ENCODE measurements around the gene PCNT. TPM values are rescaled to one million over a fixed set of nuclear protein-coding genes. Genes with fewer than 3 reads are reported as not detected.

Gene PCNT
- total RNA-seq, 1 experiment from 2014 or later = 38.4 TPM

- Mint-ChIP-seq H3K4me1 (ENCODE audit: low read depth, unreplicated experiment) (no peaks in the 10 kb centered on the region), H3K27ac (ENCODE audit: unreplicated experiment) (no peak overlapping the region), H3K9me3 (ENCODE audit: unreplicated experiment) (no peaks in the 10 kb centered on the region), H3K36me3 (ENCODE audit: insufficient read depth, unreplicated experiment) (peaks cover 13% of the 10 kb centered on the region), H3K4me3 (ENCODE audit: unreplicated experiment) (no peak overlapping the region), H3K27me3 (ENCODE audit: insufficient read depth, unreplicated experiment) (no peaks in the 10 kb centered on the region)
- ChIA-PET CTCF (interaction anchor here (0.5 kb wide), 1 partner anchor 41 kb away, joined by 5 read pairs; no protein-coding TSS in a partner anchor), POLR2A (no interaction called here)
- Histone ChIP-seq H3K4me3 (ENCODE audit: low read depth, low read length) (no peak overlapping the region), H3K9me3 (no peaks in the 10 kb centered on the region), H3K4me1 (no peaks in the 10 kb centered on the region), H3K27me3 (replicated peaks; ENCODE audit: control insufficient read depth, insufficient read depth, low read length) (no peaks in the 10 kb centered on the region), H3K36me3 (ENCODE audit: control insufficient read depth, insufficient read depth, low read length) (no peaks in the 10 kb centered on the region)
- intact Hi-C loops (cut with micrococcal nuclease; ENCODE audit: unreplicated experiment) = no loop called here
- no peak for DNase-seq
- no TSS peak for BruUV-seq (replicated peaks)
- TF ChIP-seq CTCF (IDR thresholded peaks at IDR 0.05; ENCODE audit: insufficient read depth in 1 of 2, low read depth in 1 of 2, low read length in 1 of 2, severe bottlenecking in 1 of 2, unreplicated experiment in 1 of 2) = no peak
Observed at GRCh38 chr21:46483300-46484295, 159.6 kb downstream of the PCNT start.

GRCh38 chr21:46486481-46487126 lies 162.6 kb downstream of the PCNT start:
- H3K36me3 ChIP-seq (ENCODE audit: control insufficient read depth, insufficient read depth, low read length) = no peaks in the 10 kb centered on the region
- intact Hi-C loops (cut with micrococcal nuclease; ENCODE audit: unreplicated experiment) = no loop called here
- Mint-ChIP-seq H3K27me3 (ENCODE audit: insufficient read depth, unreplicated experiment) (no peaks in the 10 kb centered on the region), H3K36me3 (ENCODE audit: insufficient read depth, unreplicated experiment) (peaks cover 10% of the 10 kb centered on the region), H3K9me3 (ENCODE audit: unreplicated experiment) (no peaks in the 10 kb centered on the region), H3K4me3 (ENCODE audit: unreplicated experiment) (no peak overlapping the region), H3K4me1 (ENCODE audit: low read depth, unreplicated experiment) (no peaks in the 10 kb centered on the region), H3K27ac (ENCODE audit: unreplicated experiment) (no peak overlapping the region)
- no peaks in the 10 kb centered on the region for H3K4me1 ChIP-seq
- ChIA-PET POLR2A (no interaction called here), CTCF (interaction anchor here (0.6 kb wide), 1 partner anchor 11 kb away, joined by 4 read pairs; no protein-coding TSS in a partner anchor)
- H3K27me3 ChIP-seq (replicated peaks; ENCODE audit: control insufficient read depth, insufficient read depth, low read length) = no peaks in the 10 kb centered on the region
- H3K4me3 ChIP-seq (ENCODE audit: low read depth, low read length) = no peak overlapping the region
- no peak for DNase-seq
- H3K9me3 ChIP-seq = no peaks in the 10 kb centered on the region
- TF ChIP-seq CTCF (IDR thresholded peaks at IDR 0.05; ENCODE audit: insufficient read depth in 1 of 2, low read depth in 1 of 2, low read length in 1 of 2, severe bottlenecking in 1 of 2, unreplicated experiment in 1 of 2) = no peak
- BruUV-seq (replicated peaks) = no TSS peak

- CTCF ChIA-PET = no interaction called here
- intact Hi-C loops (cut with micrococcal nuclease; ENCODE audit: unreplicated experiment) = no loop called here
- H3K4me3 Mint-ChIP-seq (ENCODE audit: unreplicated experiment) = no peak overlapping the region
- H3K27ac Mint-ChIP-seq (ENCODE audit: unreplicated experiment) = no peak overlapping the region
- peaks cover 23% of the 10 kb centered on the region for H3K36me3 Mint-ChIP-seq (ENCODE audit: insufficient read depth, unreplicated experiment)
- no peak for TF ChIP-seq CTCF (IDR thresholded peaks at IDR 0.05; ENCODE audit: insufficient read depth in 1 of 2, low read depth in 1 of 2, low read length in 1 of 2, severe bottlenecking in 1 of 2, unreplicated experiment in 1 of 2)
- no peaks in the 10 kb centered on the region for H3K9me3 Mint-ChIP-seq (ENCODE audit: unreplicated experiment)
- Histone ChIP-seq H3K4me3 (ENCODE audit: low read depth, low read length) (no peak overlapping the region), H3K9me3 (no peaks in the 10 kb centered on the region), H3K4me1 (no peaks in the 10 kb centered on the region), H3K36me3 (ENCODE audit: control insufficient read depth, insufficient read depth, low read length) (no peaks in the 10 kb centered on the region; the same call in 1 of the 2 replicates), H3K27me3 (replicated peaks; ENCODE audit: control insufficient read depth, insufficient read depth, low read length) (no peaks in the 10 kb centered on the region)
- DNase-seq = no peak
- no peaks in the 10 kb centered on the region for H3K4me1 Mint-ChIP-seq (ENCODE audit: low read depth, unreplicated experiment)
- no TSS peak for BruUV-seq (replicated peaks)
- no peaks in the 10 kb centered on the region for H3K27me3 Mint-ChIP-seq (ENCODE audit: insufficient read depth, unreplicated experiment)
- POLR2A ChIA-PET = no interaction called here
Observed at GRCh38 chr21:46489162-46489663, 165.3 kb downstream of the PCNT start.
